DMS53 treated with DMSO at 0.1 percent for 48 hours (cell line): Measurements from ENCODE around the gene ZNF776.
A peak's percentile ranks its signal among the peaks of the same experiment; 100 is the strongest.
"Not testable (repeated sequence)": the region's sequence is repeated elsewhere in the genome, so short reads cannot be mapped to it uniquely, and the experiment has no call there.

ENCODE experiments used
- DNase-seq: peaks from one replicate; lab custom pipeline; 2025; ENCODE audit not compliant: unreplicated experiment; lab: John Stamatoyannopoulos, UW

The ZNF776 gene

DNA sequence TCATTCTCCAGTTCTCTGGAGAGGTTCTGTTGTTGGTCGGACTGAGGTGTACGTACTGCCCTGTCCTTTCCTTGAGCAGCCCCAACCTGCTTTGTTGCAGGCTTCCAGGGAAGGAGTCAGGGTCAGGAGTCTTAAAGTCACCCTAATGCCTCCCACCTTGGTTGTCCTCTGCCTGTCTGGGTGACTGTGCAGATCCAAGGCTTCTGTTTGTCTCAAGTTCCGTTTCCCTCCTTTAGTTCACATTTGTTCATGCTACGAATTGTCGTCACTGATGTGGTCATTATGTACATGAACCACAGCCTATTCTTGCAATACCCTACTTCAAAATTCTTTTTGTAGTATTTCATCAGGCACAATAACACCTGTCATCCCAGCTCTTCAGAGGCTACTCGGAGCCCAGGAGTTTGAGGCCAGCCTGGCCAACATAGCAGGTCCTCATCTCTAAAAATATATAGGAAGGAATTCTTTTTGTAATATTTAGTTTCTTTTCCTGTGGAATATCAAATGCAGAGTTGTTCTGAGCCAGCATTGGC, 30.2 kb downstream of the ZNF776 start:
- DNase-seq, result no peak

DNA sequence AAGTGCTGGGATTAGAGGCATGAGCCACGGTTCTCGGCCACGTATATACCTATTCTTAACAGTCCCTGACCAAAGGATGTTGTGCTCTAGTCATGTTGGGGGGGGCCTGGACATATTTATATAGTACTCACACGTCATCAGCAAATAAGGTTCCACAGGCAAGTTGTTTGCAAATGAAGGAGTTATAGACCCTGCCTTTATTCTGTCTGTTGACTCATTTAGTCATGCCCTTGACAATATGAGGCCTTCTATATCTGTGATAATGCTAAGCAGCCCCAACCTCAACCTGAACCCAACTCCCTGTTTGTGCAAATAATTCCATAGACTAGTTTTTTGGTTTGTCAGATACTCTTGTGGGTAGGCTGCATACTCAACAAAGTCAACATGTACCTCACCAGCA, 31.7 kb downstream of the ZNF776 start:
- DNase-seq, result peak; percentile 95

DNA sequence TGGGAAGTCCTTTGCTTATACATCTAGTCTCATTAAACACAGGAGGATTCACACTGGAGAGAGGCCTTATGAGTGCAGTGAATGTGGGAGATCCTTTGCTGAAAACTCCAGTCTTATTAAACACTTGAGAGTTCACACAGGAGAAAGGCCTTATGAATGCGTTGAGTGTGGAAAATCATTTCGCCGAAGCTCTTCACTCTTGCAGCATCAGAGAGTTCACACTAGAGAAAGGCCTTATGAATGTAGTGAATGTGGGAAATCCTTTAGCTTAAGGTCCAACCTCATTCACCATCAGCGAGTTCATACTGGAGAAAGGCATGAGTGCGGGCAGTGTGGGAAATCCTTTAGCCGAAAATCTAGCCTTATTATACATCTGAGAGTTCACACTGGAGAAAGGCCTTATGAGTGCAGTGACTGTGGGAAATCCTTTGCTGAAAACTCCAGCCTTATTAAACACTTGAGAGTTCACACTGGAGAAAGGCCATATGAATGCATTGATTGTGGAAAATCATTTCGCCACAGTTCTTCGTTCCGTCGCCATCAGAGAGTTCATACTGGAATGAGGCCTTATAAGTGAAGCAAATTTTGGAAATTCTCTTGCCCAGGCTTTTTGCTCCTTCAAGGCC, 32.7 kb downstream of the ZNF776 start:
- no peak for DNase-seq

DNA sequence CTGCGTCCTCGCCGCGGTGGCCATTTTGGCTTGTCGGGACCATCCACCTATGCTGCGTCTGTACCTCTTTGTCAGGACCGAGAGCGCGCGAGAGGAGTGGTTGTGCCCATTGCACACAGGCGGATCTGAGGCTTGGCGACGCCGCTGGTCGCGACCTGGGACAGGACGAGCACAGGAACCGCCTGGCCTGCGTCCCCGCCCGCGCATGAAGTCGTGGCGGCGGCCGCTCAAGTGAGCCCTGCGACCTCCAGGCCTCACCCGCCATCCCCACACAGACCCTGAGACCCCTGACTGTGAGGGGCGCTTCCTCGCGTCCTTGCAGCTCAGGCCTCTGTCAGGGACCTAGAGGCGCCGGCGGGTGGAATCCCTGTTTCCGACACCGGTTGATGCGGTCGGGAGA, 39.7 kb downstream of the ZNF776 start:
- DNase-seq, result no peak

DNA sequence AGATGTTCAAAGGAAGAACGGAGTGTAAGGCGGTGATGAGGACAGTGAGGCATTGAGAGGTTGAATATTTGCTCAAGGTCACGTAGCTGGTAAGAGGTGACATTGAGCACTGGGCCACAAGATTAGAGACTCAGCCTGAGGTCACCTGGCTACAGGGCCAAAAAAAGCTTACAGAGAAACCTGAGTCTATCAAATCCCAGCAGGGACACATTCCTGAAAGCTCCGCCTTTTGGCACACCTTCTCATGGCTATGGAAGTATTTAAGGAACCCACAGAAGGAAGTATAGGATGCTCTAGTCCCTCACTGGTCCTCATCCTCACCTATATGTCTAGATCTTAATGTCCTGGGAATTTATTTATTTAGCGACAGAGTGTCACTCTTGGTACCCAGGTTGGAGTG, 40.3 kb downstream of the ZNF776 start:
- no peak for DNase-seq

DNA sequence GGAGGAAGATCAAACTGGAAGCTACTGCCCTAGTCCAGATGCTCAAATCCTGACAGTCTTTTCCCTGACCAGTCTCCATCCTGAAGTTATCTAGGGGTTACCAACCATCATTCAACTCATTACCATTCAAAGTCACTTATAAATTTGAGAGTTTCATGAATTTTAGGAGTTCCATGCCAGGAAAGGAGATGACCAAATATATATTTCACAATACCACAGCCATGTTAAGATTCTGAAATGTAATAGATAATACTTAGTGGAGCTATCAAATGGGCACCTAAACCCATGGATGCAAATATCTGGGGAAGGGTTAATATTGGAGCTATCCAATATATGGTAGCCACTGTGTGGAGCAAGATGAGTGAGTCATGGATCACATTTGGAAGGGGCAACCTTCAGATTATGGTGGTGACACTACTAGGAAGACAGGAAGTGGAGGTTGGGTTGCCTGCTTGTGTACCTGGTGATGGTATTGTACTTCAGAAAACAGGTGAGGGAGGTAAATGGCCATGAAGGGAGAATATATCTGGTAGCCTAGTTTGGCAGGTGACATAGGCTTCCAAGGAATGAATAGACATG, 41.6 kb downstream of the ZNF776 start:
- no peak for DNase-seq

DNA sequence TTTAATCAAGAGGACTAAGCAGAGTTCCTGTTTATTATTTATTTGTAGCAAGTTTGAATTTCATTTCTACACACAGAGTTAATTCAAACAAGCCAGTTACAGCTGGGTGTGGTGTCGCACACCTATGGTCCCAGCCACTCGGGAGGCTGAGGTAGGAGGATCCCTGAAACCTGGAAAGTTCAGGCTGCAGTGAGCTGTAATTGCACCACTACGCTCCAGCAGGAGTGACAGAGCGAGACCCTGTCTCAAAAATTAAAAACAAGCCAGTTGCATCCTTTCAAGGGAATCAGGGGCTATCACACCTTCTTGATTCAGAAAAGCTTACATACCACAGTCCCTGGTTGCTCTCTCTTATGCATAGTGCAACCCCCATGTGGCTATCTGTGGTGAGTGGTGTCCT, 42.7 kb downstream of the ZNF776 start:
- DNase-seq, result no peak

DNA sequence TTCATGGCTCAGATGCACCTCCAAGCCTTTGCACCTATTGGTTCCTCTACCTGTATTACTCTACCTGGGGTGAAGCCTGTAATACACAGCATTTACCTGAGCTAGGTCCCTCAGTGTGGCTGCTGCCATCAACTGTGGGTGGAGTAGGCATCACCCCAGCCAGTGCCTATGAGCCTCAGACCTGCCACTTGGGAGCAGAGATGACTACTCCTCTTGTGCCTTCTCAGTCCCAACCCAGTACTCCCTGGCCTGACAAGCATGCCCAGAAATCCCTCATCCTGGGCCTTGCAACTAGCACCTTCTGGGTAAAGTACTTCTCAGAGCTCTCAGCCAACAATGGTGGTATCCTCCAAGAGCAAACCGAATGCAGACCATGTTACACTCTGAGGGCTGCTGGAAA, 50.0 kb downstream of the ZNF776 start:
- not testable (repeated sequence) for DNase-seq

DNA sequence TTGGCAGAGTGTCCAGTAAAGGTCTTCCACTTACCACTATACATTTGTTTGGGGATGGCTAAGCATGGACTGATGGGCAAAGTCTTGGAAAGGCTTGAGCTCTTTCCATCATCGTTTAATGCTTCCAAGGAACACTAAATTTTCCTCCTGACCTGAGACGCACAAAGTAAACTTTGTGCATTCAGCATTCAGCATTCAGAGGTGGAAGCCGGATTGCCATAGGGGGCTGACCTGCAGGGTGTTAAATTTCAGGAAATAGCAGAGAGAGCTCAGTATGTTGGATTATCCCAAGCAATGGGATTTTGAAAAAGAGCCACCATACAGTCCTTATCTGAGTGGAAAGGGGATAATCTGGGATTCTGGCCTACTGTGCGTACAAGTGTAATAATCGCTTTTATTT, 54.1 kb downstream of the ZNF776 start:
- DNase-seq, result no peak

DNA sequence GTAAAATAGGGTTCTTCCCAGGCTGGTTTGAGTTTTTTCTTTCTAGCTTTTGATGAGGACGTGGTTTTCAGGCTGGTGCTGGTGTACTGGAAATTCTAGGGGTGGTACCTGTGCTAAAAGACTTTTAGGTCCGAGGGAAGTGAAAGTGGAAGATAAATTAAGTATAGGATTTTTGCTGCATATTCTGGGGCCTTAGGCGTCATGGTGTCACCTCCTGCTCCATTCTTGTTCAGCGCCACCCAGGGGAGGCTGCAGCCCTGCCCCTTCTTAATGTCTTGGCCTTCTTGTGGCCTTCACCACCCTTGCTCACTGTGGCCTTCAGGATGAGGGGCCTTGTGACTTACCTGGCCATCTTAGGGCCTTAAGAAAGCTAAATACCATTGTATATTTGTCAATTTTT, 55.7 kb downstream of the ZNF776 start:
- DNase-seq, result no peak

DNA sequence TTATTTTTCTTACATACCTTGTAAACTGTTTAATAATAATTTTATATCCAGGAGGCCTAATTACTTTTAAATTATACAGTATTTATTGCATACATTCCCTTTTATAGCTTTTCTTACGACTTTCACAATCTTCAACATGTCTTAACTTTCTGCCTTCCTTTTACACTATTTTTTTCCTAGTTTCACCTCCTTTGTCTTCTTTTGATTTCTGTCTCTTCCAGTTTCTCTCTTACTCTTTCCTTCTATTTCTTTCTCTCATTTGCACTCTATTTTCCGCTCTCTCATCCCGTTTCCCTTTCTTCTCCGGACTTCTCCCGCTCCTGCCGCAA, 56.6 kb downstream of the ZNF776 start:
- no peak for DNase-seq

DNA sequence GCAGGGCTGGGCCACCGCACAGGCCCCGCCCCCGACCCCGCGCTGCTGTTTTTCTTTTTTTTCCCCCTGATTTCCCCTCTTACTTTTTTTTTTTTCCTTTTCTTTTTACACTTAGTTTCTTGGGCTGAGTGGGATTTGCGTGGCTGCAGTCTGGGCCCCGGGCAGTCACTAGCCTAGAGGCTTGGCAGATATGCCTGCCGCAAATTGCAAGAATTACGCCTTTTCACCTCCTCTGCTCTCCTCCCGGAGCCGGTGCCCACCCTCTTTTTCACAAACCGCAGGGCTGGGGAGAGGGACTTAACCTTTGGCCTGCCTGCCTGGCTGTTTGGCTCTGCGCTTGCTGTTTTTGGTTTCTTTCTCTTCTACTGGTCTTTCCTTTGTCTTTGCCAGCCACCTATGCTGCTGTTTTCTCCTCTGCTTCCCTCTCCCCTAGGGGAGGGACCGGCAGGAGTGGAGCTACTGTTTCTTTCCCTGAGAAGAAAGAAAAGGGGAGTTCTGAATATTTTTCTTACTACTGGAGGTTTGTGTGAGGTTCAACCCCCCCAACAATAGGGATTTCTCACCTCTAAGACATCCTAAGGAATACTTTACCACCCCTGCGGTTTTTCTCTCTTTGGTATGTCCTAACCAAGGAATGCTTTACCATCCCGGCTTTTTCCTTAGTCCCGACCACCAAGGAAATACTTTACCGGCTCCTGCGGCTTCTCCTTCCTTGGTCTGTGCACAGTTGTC, 57.1 kb downstream of the ZNF776 start:
- no peak for DNase-seq

DNA sequence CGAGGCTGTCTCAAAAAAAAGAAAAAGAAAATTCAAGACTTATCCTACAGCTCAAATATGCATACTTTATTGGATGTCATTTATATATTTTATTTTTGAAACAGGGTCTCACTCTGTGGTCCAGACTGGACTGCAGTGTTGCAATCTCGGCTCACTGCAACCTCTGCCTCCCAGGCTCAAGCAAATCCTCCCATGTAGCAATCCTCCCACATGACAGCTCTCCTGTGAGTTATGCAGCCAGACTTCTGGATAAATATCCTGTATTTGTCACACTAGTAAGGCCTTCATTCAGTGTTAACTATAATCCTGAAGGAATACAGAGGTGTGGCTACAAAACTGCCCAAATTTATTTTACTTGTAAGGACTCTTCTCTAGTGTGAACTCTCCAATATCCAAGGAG, 60.9 kb downstream of the ZNF776 start:
- DNase-seq, result no peak
